Muscle of leg (tissue), 11 donors: ENCODE data around the gene RAP2A. TPM values are rescaled to one million over a fixed set of nuclear protein-coding genes. Genes with fewer than 3 reads are reported as not detected.
A peak's percentile ranks its signal among the peaks of the same experiment; 100 is the strongest.

Experiments
- DNase-seq: peaks from one replicate; pipeline ENCODE4 v3.0.0; 2013
- H3K27ac ChIP-seq: one replicate; pipeline ENCODE4 v1.5.1; 2013; ENCODE audit warnings: mild to moderate bottlenecking, low read length, control low read depth
- H3K27me3 ChIP-seq: one replicate; pipeline ENCODE4 v1.6.1; 2013; ENCODE audit warnings: low read length; ENCODE audit not compliant: control insufficient read depth, insufficient read depth
- H3K36me3 ChIP-seq: one replicate; pipeline ENCODE4 v1.6.1; 2013; ENCODE audit warnings: low read length; ENCODE audit not compliant: control insufficient read depth, insufficient read depth
- H3K4me1 ChIP-seq: one replicate; pipeline ENCODE4 v1.6.1; 2013; ENCODE audit warnings: low read length; ENCODE audit not compliant: control insufficient read depth, insufficient read depth
- H3K4me3 ChIP-seq: one replicate; pipeline ENCODE4 v1.5.1; 2013; ENCODE audit warnings: low read length, control low read depth
- H3K9me3 ChIP-seq: replicated peaks from 2 replicates; pipeline ENCODE4 v1.6.1; 2013; ENCODE audit warnings: low read depth, low read length; ENCODE audit not compliant: control insufficient read depth
- WGBS: methylation state at CpG from one replicate; pipeline ENCODE4 v1.1.5; 2013; ENCODE audit warnings: missing lambda C conversion rate; ENCODE audit not compliant: insufficient coverage; 5-methylcytosine and 5-hydroxymethylcytosine counted together
- polyA plus RNA-seq, 8 donors: library from polyadenylated mRNA; unstranded; fragments of 120-200 nt; gene quantifications; one replicate each; pipeline versions ENCODE4 v1.2.1 to v1.2.3, GENCODE V29; 2013; ENCODE audit warnings: inconsistent platforms in 1 of 8, low replicate concordance in 1 of 8; ENCODE audit not compliant: insufficient read length in 8 of 8, insufficient read depth in 1 of 8
- total RNA-seq: library from RNA; stranded (reverse); fragments of 120-200 nt; gene quantifications from one replicate; pipeline ENCODE4 v1.2.4, GENCODE V29; 2013

Gene RAP2A
- total and polyA plus RNA-seq, 9 donors = 18.9 to 35.7 (median 26.5) TPM

GRCh38 chr13:97413694-97414093 is 20.3 kb upstream of the RAP2A start:
- H3K4me1 ChIP-seq = no peaks in the 10 kb centered on the region
- H3K4me3 ChIP-seq = no peak overlapping the region
- no peak overlapping the region for H3K27ac ChIP-seq
- DNase-seq = no peak
- WGBS = no CpG with 5 or more reads among the region's 1 CpG
- no peaks in the 10 kb centered on the region for H3K36me3 ChIP-seq
- H3K9me3 ChIP-seq = no peaks in the 10 kb centered on the region
- no peaks in the 10 kb centered on the region for H3K27me3 ChIP-seq

- Histone ChIP-seq H3K27ac (peak overlapping the region; percentile 21), H3K9me3 (no peaks in the 10 kb centered on the region), H3K4me1 (no peaks in the 10 kb centered on the region), H3K36me3 (no peaks in the 10 kb centered on the region), H3K27me3 (no peaks in the 10 kb centered on the region), H3K4me3 (no peak overlapping the region)
- no CpG with 5 or more reads among the region's 4 CpGs for WGBS
- DNase-seq = no peak
Observed at GRCh38 chr13:97414392-97414791, 19.6 kb upstream of the RAP2A start.

- Histone ChIP-seq H3K27me3 (no peaks in the 10 kb centered on the region), H3K27ac (no peak overlapping the region), H3K9me3 (no peaks in the 10 kb centered on the region), H3K36me3 (no peaks in the 10 kb centered on the region), H3K4me1 (no peaks in the 10 kb centered on the region), H3K4me3 (no peak overlapping the region)
- 75% methylated on average over 3 of the region's 5 CpGs for WGBS
- no peak for DNase-seq
Observed at GRCh38 chr13:97417698-97418097, 16.3 kb upstream of the RAP2A start.

- 80% methylated on average over 2 of the region's 8 CpGs for WGBS
- no peaks in the 10 kb centered on the region for H3K4me1 ChIP-seq
- H3K4me3 ChIP-seq = no peak overlapping the region
- no peaks in the 10 kb centered on the region for H3K36me3 ChIP-seq
- H3K9me3 ChIP-seq = no peaks in the 10 kb centered on the region
- no peaks in the 10 kb centered on the region for H3K27me3 ChIP-seq
- H3K27ac ChIP-seq = no peak overlapping the region
- DNase-seq = no peak
Observed at GRCh38 chr13:97422118-97423054, 11.6 kb upstream of the RAP2A start.

- no peaks in the 10 kb centered on the region for H3K36me3 ChIP-seq
- no peaks in the 10 kb centered on the region for H3K27me3 ChIP-seq
- WGBS = 100% methylated on average over 1 of the region's 8 CpGs
- H3K9me3 ChIP-seq = no peaks in the 10 kb centered on the region
- H3K4me3 ChIP-seq = no peak overlapping the region
- H3K27ac ChIP-seq = no peak overlapping the region
- H3K4me1 ChIP-seq = no peaks in the 10 kb centered on the region
- no peak for DNase-seq
Observed at GRCh38 chr13:97423300-97424045, 10.5 kb upstream of the RAP2A start.

GRCh38 chr13:97425590-97425989 is 8.4 kb upstream of the RAP2A start:
- Histone ChIP-seq H3K27me3 (no peaks in the 10 kb centered on the region), H3K9me3 (no peaks in the 10 kb centered on the region), H3K4me1 (peaks cover 4% of the 10 kb centered on the region), H3K27ac (no peak overlapping the region), H3K36me3 (no peaks in the 10 kb centered on the region), H3K4me3 (no peak overlapping the region)
- WGBS = 80% methylated on average over 1 of the region's 2 CpGs
- no peak for DNase-seq

- Histone ChIP-seq H3K4me3 (no peak overlapping the region), H3K36me3 (no peaks in the 10 kb centered on the region), H3K4me1 (peaks cover 4% of the 10 kb centered on the region), H3K27me3 (no peaks in the 10 kb centered on the region), H3K27ac (no peak overlapping the region), H3K9me3 (no peaks in the 10 kb centered on the region)
- DNase-seq = no peak
- WGBS = no CpG with 5 or more reads among the region's 3 CpGs
Observed at GRCh38 chr13:97426695-97427094, 7.3 kb upstream of the RAP2A start.

- DNase-seq = peak; percentile 42
- no peaks in the 10 kb centered on the region for H3K36me3 ChIP-seq
- H3K9me3 ChIP-seq = no peaks in the 10 kb centered on the region
- H3K4me3 ChIP-seq = peak overlapping the region; percentile 0
- H3K4me1 ChIP-seq = peaks cover 4% of the 10 kb centered on the region
- peak overlapping the region; percentile 74 for H3K27ac ChIP-seq
- 40% methylated on average over 4 of the region's 6 CpGs for WGBS
- no peaks in the 10 kb centered on the region for H3K27me3 ChIP-seq
Observed at GRCh38 chr13:97429681-97430081, 4.3 kb upstream of the RAP2A start.

GRCh38 chr13:97430296-97430695 is 3.7 kb upstream of the RAP2A start:
- no peaks in the 10 kb centered on the region for H3K36me3 ChIP-seq
- no peak for DNase-seq
- H3K27ac ChIP-seq = no peak overlapping the region
- H3K4me1 ChIP-seq = peaks cover 4% of the 10 kb centered on the region
- no peaks in the 10 kb centered on the region for H3K27me3 ChIP-seq
- H3K4me3 ChIP-seq = no peak overlapping the region
- WGBS = no CpG with 5 or more reads among the region's 4 CpGs
- no peaks in the 10 kb centered on the region for H3K9me3 ChIP-seq

- Histone ChIP-seq H3K27me3 (no peaks in the 10 kb centered on the region), H3K36me3 (no peaks in the 10 kb centered on the region), H3K4me1 (peaks cover 4% of the 10 kb centered on the region), H3K27ac (no peak overlapping the region), H3K9me3 (no peaks in the 10 kb centered on the region), H3K4me3 (no peak overlapping the region)
- 100% methylated on average over 1 of the region's 4 CpGs for WGBS
- DNase-seq = no peak
Observed at GRCh38 chr13:97431171-97431764, 2.7 kb upstream of the RAP2A start.
